ENCODE results near the gene KIF20A.
A peak's percentile ranks its signal among the peaks of the same experiment; 100 is the strongest.

Gene KIF20A

GRCh38 chr5:138230981-138231589 lies 52.2 kb downstream of the KIF20A start:
- peak; percentile 16 for DNase-seq (ENCODE audit: low read depth)
- TF ChIP-seq CTCF (conservative IDR thresholded peaks at IDR 0.05; ENCODE audit: low read length): no peak
- H3K4me3 ChIP-seq (ENCODE audit: low read length): no peak overlapping the region

GRCh38 chr5:138233280-138233679 lies 54.4 kb downstream of the KIF20A start:
- no peak for DNase-seq (ENCODE audit: low read depth)
- TF ChIP-seq CTCF (conservative IDR thresholded peaks at IDR 0.05; ENCODE audit: low read length): no peak
- no peak overlapping the region for H3K4me3 ChIP-seq (ENCODE audit: low read length)

GRCh38 chr5:138234651-138235050 lies 55.7 kb downstream of the KIF20A start:
- H3K4me3 ChIP-seq (ENCODE audit: low read length): no peak overlapping the region
- DNase-seq (ENCODE audit: low read depth): no peak
- TF ChIP-seq CTCF (conservative IDR thresholded peaks at IDR 0.05; ENCODE audit: low read length): no peak
